Activated T-helper 1 cell treated with Interleukin-2 at 50 U/mL for 16 hours (primary cell): ENCODE measurements around the gene FNDC1.
"Not testable (repeated sequence)": the region's sequence is repeated elsewhere in the genome, so short reads cannot be mapped to it uniquely, and the experiment has no call there.

Experiments used
- DNase-seq: peaks from one replicate; pipeline ENCODE4 v3.0.0-alpha.2; 2020; ENCODE audit warnings: low read depth

FNDC1 gene

DNA sequence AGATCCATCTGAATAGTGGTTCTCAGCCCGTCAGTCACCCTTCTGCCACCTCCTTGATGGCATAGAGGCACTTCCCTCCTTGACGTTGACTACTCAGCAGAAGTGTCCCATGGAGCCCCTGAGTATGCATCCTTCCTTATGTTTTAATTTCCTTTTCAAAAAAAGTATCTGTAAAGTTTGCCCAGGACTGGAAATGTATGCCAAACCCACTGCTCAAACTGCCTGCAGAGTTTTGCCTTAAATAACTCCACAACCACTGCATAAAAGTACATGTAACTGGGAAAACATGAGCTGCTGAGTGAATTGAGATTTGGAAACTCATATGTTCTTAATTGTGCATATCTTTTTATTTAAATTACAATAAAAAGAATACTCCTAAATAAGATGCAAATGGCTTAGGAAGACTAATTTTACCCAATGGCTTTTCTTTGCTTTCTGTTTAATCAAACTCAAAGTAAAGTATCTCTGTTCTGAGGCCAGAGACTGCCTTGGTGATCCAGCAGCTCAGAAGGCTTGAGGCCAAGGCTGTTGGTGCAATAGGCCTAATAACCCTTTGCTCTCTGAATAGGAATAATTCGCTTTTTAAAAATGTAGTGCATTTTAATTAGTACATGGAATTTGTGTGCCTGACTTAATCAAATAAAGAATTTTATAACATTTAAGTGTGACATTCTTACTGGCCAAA lies 90.4 kb downstream of the FNDC1 start:
- no peak for DNase-seq

DNA sequence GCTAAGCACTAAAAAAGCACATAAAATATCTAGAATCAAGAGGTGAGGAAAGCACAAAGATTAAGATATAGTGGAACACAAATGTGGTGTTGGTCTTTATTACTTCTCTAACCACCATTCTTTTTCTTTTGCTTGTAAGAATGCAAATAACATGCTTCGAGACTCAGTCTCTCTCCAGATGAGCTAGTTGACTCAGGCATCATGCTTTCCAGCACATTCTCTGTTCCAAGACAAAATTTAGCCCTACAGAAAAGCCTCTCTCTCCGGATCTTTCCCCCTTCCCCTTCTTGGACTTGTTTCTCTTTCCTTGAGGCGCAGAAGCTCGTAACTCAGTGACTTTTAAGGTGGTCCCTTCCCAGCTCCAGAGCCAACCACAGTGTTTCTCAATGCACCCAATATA lies 91.0 kb downstream of the FNDC1 start:
- DNase-seq, result no peak

DNA sequence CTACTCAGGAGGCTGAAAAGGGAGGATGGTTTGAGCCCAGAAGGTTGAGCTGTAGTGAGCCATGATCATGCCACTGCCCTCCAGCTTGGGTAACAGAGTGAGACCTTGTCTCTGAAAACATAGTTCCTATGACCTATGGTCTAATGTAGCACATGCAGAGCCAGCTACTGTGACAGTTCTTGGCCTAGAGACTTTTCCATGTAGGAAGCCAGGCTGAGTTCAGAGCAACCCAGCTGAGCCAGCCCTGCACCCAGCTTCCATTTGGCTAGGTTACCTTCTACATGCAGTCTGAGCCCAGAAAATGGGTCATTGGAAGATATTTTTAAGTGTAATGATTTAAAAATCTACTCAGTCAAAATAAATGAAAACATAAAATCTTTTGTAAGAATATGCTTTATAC lies 92.8 kb downstream of the FNDC1 start:
- DNase-seq, result no peak

DNA sequence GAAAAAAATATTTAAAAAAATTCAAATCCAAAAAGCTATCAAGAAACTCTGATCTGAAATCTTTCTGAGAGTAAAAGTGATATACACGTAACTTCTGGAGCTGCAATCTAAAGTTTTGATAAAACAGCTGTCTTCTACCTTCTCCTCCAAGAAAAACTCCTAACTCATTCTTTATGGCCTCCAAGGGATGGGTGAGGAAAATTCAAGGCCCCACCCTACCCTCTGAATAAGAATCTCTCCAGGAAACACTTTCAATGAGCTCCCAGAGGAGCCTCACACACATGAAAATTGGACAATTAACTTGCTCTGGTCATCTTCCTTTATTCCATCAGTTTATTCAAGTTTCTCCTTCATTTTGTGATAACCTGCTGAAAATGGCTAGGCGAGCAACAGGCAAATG lies 93.4 kb downstream of the FNDC1 start:
- no peak for DNase-seq

DNA sequence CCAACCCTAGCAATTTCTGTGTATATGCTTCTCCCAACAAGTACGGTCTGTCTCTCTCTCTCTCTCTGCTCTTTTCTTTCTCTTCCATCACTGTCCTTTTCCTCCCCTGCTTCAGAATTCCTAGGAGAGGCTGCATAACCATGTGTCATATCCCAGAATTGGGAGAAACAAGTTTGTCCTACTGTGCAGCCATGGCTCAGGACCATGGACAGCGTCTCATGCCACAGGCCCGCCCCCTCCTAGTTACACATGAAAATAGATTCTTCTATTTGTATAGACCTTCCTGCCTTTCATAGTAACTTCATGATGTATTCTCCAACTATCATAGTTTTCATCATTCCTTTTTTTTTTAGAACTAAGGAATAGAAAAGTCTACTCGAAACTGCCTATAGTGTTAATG lies 98.0 kb downstream of the FNDC1 start:
- no peak for DNase-seq

DNA sequence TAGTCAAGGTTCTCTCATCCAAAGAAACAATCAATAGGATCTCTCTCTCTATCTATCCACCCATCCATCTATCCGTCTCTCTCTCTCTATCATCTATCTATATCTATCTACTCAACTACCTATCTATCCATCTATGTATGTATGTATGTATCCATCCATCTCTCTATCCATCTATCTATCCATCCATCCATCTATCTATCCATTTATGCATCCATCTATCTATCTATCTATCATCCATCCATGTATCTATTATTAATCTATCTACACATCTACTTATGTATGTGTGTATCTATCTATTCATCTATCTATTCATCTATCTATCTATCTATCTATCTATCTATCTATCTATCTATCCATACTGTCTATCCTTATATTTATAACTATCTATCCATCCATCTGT lies 99.3 kb downstream of the FNDC1 start:
- DNase-seq, result no peak

DNA sequence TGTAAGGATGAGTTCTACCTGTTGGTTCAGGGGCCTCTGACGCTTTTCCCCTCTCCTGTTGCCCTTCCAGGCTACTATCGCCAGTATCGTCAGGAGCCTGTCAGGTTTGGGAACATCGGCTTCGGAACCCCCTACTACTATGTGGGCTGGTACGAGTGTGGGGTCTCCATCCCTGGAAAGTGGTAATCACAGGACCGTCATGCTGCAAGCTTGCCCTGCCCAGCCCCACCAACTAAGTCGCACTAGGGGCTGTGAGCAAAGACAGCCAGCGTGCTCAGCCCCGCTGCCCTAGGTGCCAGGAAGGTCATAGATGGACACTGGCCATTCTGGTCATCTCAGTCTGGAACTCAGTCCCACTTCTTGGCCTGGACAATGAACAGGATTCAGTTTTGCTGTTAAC lies 102.1 kb downstream of the FNDC1 start:
- no peak for DNase-seq

DNA sequence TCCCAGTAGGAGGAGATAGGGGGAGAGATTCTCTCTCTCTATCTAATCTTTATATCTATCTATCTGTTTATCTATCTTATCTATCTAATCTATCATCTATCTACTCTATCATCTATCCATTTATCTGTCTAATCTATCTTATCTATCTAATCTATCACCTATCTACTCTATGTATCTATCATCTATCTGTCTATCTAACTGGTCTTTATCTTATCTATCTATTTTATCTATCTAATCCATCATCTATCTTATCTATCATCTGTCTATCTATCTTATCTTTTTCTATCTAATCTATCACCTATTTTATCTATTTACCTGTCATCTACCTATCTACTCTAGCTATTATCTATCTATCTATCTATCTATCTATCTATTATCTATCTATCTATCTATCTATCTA lies 109.4 kb downstream of the FNDC1 start:
- no peak for DNase-seq

DNA sequence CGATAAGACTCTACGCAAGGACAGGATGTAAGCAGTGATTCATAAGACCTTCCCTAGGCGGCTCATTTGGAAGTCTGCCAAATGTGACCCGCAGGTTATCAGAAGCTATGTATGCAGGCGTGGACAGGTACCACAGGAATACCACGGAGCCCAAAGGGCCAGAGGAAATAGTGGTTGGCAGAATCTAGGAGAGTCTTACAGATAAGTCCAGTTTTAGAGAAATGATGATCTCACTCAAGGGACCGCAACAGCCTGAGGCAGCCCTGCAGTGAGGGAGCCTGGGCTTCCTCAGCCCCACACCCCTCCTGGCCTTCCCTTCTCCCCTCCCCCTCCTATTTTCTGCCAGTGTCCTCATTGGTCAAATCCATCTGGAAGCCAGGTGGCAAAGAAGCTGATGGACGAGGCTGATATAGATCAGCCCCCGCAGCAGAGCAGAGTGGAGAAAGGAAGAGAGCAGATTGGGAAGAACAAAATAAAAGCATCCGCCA lies 110.6 kb downstream of the FNDC1 start:
- DNase-seq, result no peak

DNA sequence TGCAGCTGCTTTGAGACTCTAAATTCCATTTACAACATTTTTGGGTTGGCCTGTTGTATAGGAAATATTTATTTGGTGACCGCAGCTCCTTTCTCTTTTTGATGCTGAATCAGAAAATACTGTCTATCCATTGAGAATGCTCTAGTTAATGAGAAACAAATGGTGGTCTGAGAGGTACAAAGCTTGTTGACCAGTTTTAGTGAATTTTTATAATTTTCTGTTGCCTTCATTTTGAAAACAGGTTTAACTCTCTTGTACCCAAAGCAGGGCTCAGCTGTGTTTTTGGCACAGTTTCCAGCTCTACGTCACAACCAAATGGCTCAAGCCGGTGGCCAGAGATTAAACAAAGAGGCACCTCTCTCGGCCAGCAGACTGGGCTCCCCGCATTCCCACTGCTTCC lies 113.2 kb downstream of the FNDC1 start:
- no peak for DNase-seq

DNA sequence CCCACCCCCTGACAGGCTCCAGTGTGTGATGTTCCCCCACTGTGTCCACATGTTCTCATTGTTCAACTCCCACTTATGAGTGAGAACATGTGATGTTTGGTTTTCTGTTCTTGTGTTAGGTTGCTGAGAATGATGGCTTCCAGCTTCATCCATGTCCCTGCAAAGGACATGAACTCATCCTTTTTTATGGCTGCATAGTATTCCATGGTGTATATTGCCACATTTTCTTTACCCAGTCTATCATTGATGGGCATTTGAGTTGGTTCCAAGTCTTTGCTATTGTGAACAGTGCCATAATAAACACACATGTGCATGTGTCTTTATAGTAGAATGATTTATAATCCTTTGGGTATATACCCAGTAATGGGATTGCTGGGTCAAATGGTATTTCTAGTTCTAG lies 115.5 kb downstream of the FNDC1 start:
- not testable (repeated sequence) for DNase-seq

DNA sequence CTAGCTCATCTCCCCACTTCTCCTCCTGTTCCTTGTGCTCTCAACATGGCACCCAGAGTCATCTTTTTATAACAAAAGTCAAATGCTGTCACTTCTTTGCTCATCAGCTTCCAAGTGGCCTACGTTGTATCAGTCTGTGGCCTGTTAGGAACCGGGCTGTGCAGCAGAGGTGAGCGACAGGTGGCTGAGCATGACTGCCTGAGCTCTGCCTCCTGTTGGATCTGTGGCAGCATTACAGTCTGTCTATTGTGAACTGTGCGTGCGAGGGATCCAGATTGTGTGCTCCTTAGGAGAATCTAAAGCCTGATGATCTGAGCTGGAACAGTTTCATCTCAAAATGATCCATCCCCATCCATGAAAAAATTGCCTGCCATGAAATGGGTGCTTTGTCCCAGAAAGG lies 129.6 kb downstream of the FNDC1 start:
- no peak for DNase-seq

DNA sequence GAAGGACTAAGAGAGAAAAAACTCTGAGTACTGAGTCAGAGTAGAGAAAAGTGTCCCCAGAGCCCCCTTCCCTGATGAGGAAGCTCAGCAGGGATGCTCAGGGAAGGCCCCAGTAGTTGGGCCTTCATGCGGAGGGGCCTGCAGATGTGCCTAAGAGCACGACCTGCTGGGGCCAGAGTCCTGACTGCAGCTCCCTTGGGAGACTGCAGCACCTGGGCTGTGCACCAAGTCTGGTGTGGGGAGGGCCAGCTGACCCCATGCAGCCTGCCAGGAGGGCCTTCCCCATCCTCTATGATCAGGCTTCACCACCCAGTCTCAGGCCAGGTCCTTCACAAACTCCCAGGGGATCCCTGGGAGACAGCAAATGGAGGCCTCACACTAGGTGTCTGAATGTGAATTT lies 130.4 kb downstream of the FNDC1 start:
- DNase-seq, result no peak

DNA sequence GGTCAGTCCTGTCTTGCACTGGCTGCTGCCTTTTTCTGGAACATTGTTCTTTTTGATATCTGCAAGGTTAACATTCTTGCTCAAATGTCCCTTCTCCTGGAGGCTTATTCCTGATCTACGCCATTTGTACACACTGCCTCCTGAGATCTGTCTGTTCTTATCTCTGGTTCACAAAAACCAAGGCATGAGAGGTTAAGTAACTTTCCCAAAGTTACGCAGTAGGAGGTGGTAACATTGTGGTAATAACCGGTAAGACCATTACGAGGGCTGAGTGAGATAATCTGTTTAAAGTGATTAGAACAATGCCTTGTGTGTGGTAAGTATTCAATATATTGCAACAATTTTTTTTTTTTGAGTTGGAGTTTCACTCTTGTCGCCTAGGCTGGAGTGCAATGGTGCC lies 132.1 kb downstream of the FNDC1 start:
- no peak for DNase-seq

DNA sequence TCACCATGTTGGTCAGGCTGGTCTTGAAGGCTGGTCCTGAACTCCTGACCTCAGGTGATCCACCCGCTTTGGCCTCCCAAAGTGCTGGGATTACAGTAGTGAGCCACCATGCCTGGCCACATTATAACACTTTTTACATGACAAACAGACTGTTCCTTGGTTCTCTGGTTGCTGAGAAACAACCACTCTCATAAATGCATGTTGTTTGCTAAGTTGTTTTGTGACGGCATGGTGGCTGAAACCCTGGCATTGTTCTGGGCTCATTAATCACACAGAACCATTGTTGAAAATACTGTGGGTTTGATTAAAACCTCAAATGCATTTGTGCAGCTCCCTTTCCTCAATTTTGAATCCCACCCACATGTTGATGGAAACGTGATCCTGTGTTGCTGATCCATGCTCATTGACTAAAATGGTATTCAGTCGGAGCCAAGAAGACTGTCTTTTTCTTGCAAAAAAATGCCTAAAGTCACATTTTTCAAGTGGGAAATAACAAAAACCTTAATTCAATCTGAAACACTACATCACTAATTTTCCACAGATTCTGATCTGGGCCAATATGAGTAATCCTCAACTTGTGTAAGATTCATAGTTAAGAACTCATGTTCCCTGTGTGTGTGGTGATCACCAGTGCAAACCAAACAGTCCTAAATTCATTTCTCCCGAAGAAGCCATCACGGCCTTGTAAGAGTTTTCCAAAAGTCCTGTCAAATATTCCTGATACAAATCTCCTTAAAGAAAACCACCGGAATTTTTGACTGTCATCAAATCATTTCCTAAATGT lies 132.8 kb downstream of the FNDC1 start:
- no peak for DNase-seq

DNA sequence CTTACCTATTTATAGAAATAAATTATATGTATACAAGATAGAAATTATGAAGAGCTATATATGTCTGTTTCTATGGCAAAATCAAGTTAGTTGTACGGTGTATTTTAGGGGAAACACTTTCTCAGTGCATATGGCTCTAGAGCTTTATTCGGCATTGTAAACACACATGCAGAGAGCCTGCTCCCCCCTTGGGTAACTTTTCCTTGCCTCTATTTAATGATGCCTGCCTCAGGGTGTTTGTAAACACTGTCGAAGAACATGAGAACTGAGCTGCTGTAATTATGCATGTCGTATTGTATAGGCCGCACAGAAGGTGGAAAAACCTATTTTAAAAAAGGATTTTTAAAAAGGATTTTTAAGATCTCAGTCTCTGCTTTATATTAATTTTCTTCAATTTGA lies 133.4 kb downstream of the FNDC1 start:
- DNase-seq, result no peak

DNA sequence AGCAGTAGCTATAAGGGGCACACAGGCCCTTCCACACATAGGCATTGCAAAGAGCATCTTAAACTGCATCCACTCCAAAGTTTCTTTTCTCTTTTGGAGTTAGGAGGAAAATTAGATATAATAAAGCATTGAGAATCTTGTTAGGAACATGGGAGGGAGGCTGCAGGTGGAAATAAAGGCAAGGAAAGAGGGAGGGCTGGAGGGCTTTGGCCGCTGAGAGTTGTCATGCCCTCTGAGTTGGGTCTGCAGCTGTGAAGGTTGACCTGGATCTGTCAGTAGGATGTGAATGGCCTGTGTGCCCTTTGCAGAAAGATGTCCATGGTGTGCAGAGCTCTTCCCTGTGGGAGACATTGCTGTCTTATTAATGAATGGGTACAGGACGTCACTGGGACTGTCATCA lies 134.0 kb downstream of the FNDC1 start:
- DNase-seq, result no peak

DNA sequence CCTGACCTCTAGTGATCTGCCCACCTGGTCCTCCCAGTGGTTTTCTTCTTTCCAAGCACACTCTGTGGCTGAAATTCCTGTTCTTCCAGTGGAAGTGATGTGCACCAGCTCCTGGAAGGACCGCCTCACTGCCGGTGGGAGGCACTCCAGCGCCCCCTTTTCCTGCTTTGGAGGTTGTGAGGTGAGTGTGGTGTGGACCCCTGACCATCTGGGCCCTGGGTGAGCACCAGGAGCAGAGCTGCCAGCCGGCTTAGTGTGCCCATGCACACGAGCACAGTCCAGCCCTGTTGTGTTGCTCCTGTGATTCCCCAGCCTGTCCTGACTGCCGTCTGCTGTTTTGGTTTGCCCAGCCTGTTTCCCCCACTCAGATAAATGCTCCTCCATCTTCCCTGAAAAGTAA lies 134.6 kb downstream of the FNDC1 start:
- no peak for DNase-seq

DNA sequence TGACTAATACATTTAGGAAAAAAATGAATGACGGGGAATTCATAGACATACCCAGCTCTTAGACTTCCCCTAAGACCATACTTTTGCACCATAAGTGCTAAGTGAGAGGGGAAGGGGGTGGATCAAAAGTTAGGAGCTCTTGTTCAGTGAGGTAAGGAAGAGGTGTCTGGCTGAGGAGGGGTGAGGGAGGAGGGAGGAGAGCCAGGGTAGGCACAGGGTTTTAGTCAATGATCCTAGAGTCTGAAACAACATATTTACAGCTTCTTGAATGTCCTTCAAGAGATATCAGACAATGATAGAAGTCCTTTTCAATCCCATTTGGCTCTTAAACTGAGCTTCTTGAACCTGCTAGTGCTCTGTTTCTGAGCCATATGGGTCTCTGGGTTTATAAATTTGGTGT lies 135.4 kb downstream of the FNDC1 start:
- no peak for DNase-seq

DNA sequence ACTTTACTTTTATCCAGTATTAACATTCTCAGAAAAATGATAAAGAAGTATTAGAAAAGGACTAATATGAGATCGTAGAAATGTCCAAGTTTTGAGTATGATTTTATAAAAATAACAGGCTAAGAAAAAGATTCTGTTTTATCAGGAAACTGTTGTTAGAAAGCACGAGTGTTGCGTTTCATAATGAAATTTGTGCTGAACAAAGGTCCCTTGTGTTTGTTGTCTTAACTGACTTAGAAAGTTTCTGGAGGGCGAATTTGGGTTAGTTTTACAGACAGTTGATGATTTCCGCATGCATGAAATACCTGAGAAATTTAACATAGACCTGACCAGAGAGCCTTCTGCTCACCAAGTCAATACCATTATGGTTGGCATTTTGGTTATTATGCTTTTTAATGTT lies 136.0 kb downstream of the FNDC1 start:
- no peak for DNase-seq

DNA sequence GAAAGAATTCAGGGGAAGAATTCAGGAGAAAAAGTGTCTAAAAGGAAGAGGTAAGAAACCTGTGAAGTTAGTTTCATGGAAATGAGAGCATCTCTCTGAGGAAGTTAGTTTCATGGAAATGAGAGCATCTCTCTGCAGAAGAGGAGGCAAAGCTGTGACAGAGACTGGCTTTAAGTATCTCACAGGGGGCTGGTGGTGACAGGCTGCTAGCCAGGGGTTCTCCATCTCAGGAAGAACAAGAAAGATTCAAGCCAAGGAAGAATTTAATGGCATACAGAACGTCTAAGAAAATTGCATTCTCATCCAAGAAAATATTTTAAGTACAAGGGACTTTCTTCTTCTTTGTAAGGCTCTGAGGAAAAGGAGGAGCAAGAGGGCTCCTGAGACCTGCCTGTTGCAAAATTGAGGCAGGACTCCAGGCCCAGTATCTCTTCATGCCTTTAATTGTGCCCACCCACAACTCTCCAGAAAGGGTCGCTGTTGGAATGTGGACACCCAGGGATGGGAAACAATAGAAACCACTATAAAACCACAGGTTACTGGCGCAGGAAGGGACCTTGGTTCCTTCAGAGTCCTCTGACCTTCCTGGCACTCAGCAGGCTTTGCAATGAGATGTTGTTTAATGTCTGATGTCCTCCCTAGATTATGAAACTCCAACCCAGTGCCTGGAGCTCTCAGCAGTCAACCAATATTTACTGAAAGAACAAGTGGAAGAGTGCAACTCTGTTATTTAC lies 136.8 kb downstream of the FNDC1 start:
- DNase-seq, result no peak

DNA sequence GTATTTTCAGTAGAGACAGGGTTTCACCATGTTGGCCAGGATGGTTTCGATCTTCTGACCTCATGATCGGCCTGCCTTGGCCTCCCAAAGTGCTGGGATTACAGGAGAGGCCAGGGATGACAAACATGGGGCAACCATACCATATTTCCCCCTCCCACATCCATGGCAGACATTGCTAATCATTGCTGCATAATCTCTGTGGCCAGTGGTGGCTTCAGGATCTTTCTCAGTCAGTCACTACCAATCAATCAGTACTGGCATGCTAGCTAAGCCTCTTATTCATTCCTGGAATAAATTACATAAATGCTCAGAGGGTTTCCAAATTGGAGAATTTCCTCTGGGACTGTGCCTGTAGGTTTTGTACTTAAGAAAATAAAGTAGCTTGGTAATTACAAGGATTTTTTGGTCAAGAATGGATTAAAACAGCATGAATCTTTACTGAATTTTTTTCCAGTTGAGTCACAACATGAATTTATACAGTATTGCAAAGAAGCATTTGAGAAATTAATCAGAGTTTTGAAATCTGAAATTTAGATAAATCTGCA lies 138.1 kb downstream of the FNDC1 start:
- DNase-seq, result no peak

DNA sequence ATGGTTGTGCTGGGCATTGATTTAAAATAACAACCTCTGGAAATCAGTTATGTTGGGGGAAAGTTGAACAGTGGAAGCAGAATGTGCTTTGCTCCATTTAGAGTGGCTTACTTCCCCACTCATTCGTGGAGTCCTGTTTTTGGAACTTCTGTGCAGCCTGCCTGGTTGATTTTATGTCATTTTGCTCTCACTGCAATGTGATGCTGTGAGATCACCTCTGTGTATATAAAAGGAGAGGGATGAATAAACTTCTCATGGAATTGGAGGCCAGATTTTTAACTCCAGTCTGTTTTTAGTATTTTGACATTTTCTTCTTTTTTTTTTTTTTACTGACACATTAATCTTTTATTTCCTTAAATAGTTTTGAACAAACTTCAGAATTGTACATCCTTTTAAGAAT lies 139.0 kb downstream of the FNDC1 start:
- no peak for DNase-seq
